Measurements from ENCODE around the gene NUP160. TPM values are rescaled to one million over a fixed set of nuclear protein-coding genes. Genes with fewer than 3 reads are reported as not detected.
A peak's percentile ranks its signal among the peaks of the same experiment; 100 is the strongest.

NUP160 gene
- total RNA-seq, 4 donors from 2014 or later, result 17.3 to 45.4 (median 22.7) TPM

DNA sequence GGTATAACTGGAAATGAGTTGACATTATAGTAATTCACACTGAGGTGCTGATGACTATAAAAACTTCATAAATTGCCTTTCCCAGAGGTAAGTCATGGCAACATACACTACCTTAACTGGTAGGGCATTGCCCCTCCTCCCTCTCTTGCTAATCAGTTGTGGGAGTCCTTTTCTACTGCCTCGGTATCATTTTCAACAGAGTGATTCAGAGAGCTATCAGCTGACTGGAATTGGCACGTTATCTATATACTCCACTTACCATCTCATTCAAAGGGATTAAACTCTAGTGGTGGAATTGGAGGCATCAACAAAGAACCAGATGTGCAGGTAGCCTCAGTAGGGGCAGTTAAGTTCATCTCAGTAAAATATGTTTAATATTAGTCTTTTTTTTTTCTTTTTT is 8.0 kb upstream of the NUP160 start:
- Histone ChIP-seq H3K9me3 (no peaks in the 10 kb centered on the region), H3K36me3 (no peaks in the 10 kb centered on the region), H3K27me3 (no peaks in the 10 kb centered on the region), H3K27ac (no peak overlapping the region), H3K4me3 (no peak overlapping the region), H3K4me1 (peaks cover 0 to 6% (median 5%) of the 10 kb centered on the region in 4 donors)
- TF ChIP-seq, protein P1, sequence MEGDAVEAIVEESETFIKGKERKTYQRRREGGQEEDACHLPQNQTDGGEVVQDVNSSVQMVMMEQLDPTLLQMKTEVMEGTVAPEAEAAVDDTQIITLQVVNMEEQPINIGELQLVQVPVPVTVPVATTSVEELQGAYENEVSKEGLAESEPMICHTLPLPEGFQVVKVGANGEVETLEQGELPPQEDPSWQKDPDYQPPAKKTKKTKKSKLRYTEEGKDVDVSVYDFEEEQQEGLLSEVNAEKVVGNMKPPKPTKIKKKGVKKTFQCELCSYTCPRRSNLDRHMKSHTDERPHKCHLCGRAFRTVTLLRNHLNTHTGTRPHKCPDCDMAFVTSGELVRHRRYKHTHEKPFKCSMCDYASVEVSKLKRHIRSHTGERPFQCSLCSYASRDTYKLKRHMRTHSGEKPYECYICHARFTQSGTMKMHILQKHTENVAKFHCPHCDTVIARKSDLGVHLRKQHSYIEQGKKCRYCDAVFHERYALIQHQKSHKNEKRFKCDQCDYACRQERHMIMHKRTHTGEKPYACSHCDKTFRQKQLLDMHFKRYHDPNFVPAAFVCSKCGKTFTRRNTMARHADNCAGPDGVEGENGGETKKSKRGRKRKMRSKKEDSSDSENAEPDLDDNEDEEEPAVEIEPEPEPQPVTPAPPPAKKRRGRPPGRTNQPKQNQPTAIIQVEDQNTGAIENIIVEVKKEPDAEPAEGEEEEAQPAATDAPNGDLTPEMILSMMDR (IDR thresholded peaks at IDR 0.05), result no peak
- no peak for TF ChIP-seq POLR2A (IDR thresholded peaks at IDR 0.05)
- no peak for DNase-seq

DNA sequence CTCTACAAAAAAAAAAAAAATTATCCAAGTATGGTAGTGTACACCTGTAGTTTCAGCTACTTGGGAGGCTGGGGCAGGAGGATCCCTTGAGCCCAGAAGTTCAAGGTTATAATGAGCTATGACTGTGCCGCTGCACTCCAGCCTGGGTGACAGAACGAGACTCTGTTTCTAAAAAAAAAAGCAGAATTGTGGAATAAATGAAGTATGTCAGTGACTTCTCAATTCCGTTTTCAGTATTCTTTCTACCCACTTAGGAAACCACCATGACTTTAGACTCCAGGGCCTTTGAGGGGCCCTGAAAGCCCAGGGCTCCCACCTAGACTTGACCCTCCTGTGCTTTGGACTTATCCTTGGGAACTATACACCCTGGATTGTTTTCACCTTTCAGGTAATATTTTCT is 6.5 kb upstream of the NUP160 start:
- Histone ChIP-seq H3K9me3 (no peaks in the 10 kb centered on the region), H3K36me3 (no peaks in the 10 kb centered on the region), H3K4me3 (no peak overlapping the region), H3K27ac (peak overlapping the region in 1 of 4 donors; percentile 65), H3K4me1 (peaks cover 0 to 10% (median 5%) of the 10 kb centered on the region in 4 donors), H3K27me3 (no peaks in the 10 kb centered on the region)
- DNase-seq, result no peak
- TF ChIP-seq, protein P1 (IDR thresholded peaks at IDR 0.05), result no peak
- TF ChIP-seq POLR2A (IDR thresholded peaks at IDR 0.05), result no peak

DNA sequence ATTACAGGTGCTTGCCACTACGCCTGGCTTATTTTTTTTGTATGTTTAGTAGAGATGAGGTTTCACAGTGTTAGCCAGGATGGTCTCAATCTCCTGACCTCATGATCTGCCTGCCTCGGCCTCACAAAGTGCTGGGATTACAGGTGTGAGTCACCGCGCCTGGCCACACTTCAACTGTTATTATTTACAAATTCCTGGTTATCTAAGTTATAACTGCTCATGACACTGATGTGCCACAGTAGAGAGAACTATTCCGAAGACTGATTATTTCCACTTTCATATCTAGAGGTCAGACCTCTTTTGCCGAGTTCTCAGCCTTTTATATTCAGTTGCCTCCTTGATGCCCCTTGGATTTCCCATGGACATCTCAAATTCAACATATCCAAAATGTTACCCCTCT is 3.9 kb upstream of the NUP160 start:
- Histone ChIP-seq H3K36me3 (no peaks in the 10 kb centered on the region), H3K4me3 (no peak overlapping the region), H3K4me1 (peaks cover 0 to 14% (median 8%) of the 10 kb centered on the region in 4 donors), H3K27ac (no peak overlapping the region), H3K9me3 (no peaks in the 10 kb centered on the region), H3K27me3 (no peaks in the 10 kb centered on the region)
- no peak for DNase-seq
- TF ChIP-seq POLR2A (IDR thresholded peaks at IDR 0.05), result no peak
- TF ChIP-seq, protein P1 (IDR thresholded peaks at IDR 0.05), result no peak

DNA sequence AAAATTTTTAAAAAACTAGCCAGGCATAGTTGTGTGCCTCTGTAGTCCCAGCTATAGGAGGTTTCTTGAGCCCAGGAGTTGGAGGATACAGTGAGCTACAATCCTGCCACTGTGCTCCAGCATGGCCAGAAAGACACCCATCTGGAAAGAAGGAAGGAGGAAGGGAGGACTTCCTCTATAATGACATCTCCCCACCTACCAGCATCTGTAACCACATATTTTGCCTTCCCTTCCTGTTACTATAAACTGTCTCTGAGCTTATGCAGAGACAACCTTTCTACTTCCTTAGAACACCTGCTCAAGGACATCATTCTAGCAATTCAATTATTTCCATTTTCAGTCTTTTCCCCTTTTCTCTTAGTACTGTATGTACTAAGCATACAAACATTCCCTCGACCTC is 2.2 kb upstream of the NUP160 start:
- H3K27ac ChIP-seq, result peak overlapping the region in 1 of 4 donors; percentile 96
- TF ChIP-seq POLR2A (IDR thresholded peaks at IDR 0.05), result no peak
- TF ChIP-seq, protein P1 (IDR thresholded peaks at IDR 0.05), result no peak
- H3K27me3 ChIP-seq, result no peaks in the 10 kb centered on the region
- no peak overlapping the region for H3K4me3 ChIP-seq
- peaks cover 0 to 3% (median 0%) of the 10 kb centered on the region in 3 donors for H3K36me3 ChIP-seq
- no peak for DNase-seq
- H3K9me3 ChIP-seq, result no peaks in the 10 kb centered on the region
- H3K4me1 ChIP-seq, result peaks cover 0 to 19% (median 8%) of the 10 kb centered on the region in 4 donors

DNA sequence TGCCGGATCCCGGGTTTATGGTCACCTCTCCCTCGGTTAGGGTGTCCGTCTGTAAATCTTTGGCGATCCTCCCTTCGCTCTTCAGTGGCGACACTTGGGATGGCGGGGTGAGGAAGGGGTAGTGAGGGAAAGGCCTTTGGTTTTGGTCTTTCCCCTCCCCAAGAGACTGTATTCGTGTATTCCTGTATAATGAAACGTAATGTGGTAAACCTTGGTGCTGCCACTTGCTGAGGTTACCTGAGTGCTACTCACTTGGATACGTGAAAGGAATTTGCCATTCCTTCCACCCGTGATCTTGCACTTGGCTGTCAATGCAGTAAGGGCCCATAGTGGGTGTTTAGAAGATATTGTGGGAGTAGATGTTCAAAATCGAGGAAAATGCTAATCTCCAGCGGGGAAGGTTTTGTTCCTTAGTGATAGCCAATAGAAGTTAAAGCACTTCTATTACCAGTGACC is 578 bp upstream of the NUP160 start:
- H3K9me3 ChIP-seq, result no peaks in the 10 kb centered on the region
- peaks cover 0 to 5% (median 0%) of the 10 kb centered on the region in 3 donors for H3K36me3 ChIP-seq
- peak overlapping the region; percentile 74 to 90 (median 82) for H3K4me3 ChIP-seq
- TF ChIP-seq, protein P1 (IDR thresholded peaks at IDR 0.05), result no peak
- no peak for TF ChIP-seq POLR2A (IDR thresholded peaks at IDR 0.05)
- H3K4me1 ChIP-seq, result peaks cover 0 to 21% (median 6%) of the 10 kb centered on the region in 4 donors
- peak overlapping the region; percentile 93 to 98 (median 97) for H3K27ac ChIP-seq
- no peaks in the 10 kb centered on the region for H3K27me3 ChIP-seq
- DNase-seq, result no peak

DNA sequence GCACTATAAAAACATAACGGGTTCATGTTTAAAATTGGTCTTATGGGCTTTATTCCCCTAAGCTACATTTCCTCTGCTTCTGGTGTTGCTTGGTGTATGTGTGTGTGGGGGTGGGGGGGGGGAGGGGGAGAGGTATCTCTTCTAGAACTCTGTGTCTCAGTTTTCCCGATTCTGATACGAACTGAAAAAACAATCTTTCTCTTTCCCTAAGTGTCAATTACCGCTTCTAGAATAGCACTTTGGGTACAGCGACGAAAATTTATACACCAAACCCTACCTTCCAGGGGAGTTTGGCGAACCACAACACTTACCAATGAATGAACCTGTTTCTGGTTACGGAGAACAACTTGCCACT is 636 bp downstream of the NUP160 start:
- H3K27me3 ChIP-seq, result no peaks in the 10 kb centered on the region
- H3K4me1 ChIP-seq, result peaks cover 0 to 18% (median 5%) of the 10 kb centered on the region in 4 donors
- TF ChIP-seq POLR2A (IDR thresholded peaks at IDR 0.05), result no peak
- TF ChIP-seq, protein P1 (IDR thresholded peaks at IDR 0.05), result no peak
- H3K4me3 ChIP-seq, result peak overlapping the region; percentile 74 to 90 (median 82)
- peaks cover 0 to 17% (median 0%) of the 10 kb centered on the region in 3 donors for H3K36me3 ChIP-seq
- no peaks in the 10 kb centered on the region for H3K9me3 ChIP-seq
- peak overlapping the region; percentile 93 to 98 (median 97) for H3K27ac ChIP-seq
- no peak for DNase-seq
